Measurements from ENCODE around the gene KRTAP10-1. TPM values are rescaled to one million over a fixed set of nuclear protein-coding genes. Genes with fewer than 3 reads are reported as not detected.

KRTAP10-1 gene
- total RNA-seq, 2 donors from 2014 or later: not detected

GRCh38 chr21:44499631-44500030 lies 40.4 kb downstream of the KRTAP10-1 start:
- Mint-ChIP-seq H3K4me3 (no peak overlapping the region), H3K27ac (no peak overlapping the region), H3K4me1 (ENCODE audit: low read depth) (no peaks in the 10 kb centered on the region), H3K36me3 (ENCODE audit: insufficient read depth in 2 of 2) (no peaks in the 10 kb centered on the region), H3K9me3 (no peaks in the 10 kb centered on the region), H3K27me3 (ENCODE audit: low read depth) (no peaks in the 10 kb centered on the region)
- DNase-seq (no peak), ATAC-seq (replicated peaks in 1 of 2) (no peak)

- Mint-ChIP-seq H3K4me1 (ENCODE audit: low read depth) (no peaks in the 10 kb centered on the region), H3K27ac (no peak overlapping the region), H3K27me3 (ENCODE audit: low read depth) (no peaks in the 10 kb centered on the region), H3K4me3 (no peak overlapping the region), H3K36me3 (ENCODE audit: insufficient read depth in 2 of 2) (no peaks in the 10 kb centered on the region), H3K9me3 (no peaks in the 10 kb centered on the region)
- ATAC-seq (replicated peaks in 1 of 2) (no peak), DNase-seq (no peak)
These were observed 40.8 kb downstream of the KRTAP10-1 start for GRCh38 chr21:44499211-44499560.

GRCh38 chr21:44498280-44499210 lies 41.5 kb downstream of the KRTAP10-1 start:
- DNase-seq: no peak
- Mint-ChIP-seq H3K27me3 (ENCODE audit: low read depth) (no peaks in the 10 kb centered on the region), H3K4me3 (no peak overlapping the region), H3K27ac (no peak overlapping the region), H3K9me3 (no peaks in the 10 kb centered on the region), H3K36me3 (ENCODE audit: insufficient read depth in 2 of 2) (no peaks in the 10 kb centered on the region), H3K4me1 (ENCODE audit: low read depth) (no peaks in the 10 kb centered on the region)
- ATAC-seq (replicated peaks in 1 of 2): no peak

GRCh38 chr21:44497703-44498126 lies 42.3 kb downstream of the KRTAP10-1 start:
- Mint-ChIP-seq H3K36me3 (ENCODE audit: insufficient read depth in 2 of 2) (peaks cover 5 to 7% of the 10 kb centered on the region in 2 donors), H3K27me3 (ENCODE audit: low read depth) (peaks cover 6% of the 10 kb centered on the region), H3K4me1 (ENCODE audit: low read depth) (no peaks in the 10 kb centered on the region), H3K27ac (no peak overlapping the region), H3K9me3 (peaks cover 6% of the 10 kb centered on the region in 2 donors), H3K4me3 (no peak overlapping the region)
- no peak for ATAC-seq (replicated peaks in 1 of 2)
- no peak for DNase-seq

- Mint-ChIP-seq H3K4me3 (no peak overlapping the region), H3K27me3 (ENCODE audit: low read depth) (peaks cover 6% of the 10 kb centered on the region), H3K4me1 (ENCODE audit: low read depth) (no peaks in the 10 kb centered on the region), H3K27ac (no peak overlapping the region), H3K36me3 (ENCODE audit: insufficient read depth in 2 of 2) (peaks cover 7 to 10% of the 10 kb centered on the region in 2 donors), H3K9me3 (peaks cover 10% of the 10 kb centered on the region in 2 donors)
- ATAC-seq (replicated peaks in 1 of 2): no peak
- no peak for DNase-seq
These were observed 43.1 kb downstream of the KRTAP10-1 start for GRCh38 chr21:44496564-44497550.

- DNase-seq: no peak
- Mint-ChIP-seq H3K9me3 (peaks cover 10% of the 10 kb centered on the region in 2 donors), H3K27ac (no peak overlapping the region)
These were observed 44.1 kb downstream of the KRTAP10-1 start for GRCh38 chr21:44495611-44496563.

GRCh38 chr21:44494956-44495355 lies 45.0 kb downstream of the KRTAP10-1 start:
- DNase-seq (no peak), ATAC-seq (replicated peaks in 1 of 2) (no peak)
- H3K4me3 Mint-ChIP-seq: no peak overlapping the region
- H3K36me3 Mint-ChIP-seq (ENCODE audit: insufficient read depth in 2 of 2): peaks cover 7 to 13% of the 10 kb centered on the region in 2 donors
- H3K27ac Mint-ChIP-seq: no peak overlapping the region
- H3K4me1 Mint-ChIP-seq (ENCODE audit: low read depth): no peaks in the 10 kb centered on the region
- H3K9me3 Mint-ChIP-seq: peaks cover 10% of the 10 kb centered on the region in 2 donors
- H3K27me3 Mint-ChIP-seq (ENCODE audit: low read depth): peaks cover 6% of the 10 kb centered on the region

More at GRCh38 chr21:44495611-44496563, 44.1 kb downstream of the KRTAP10-1 start:
- Mint-ChIP-seq H3K4me1 (ENCODE audit: low read depth) (no peaks in the 10 kb centered on the region), H3K4me3 (no peak overlapping the region), H3K27me3 (ENCODE audit: low read depth) (peaks cover 6% of the 10 kb centered on the region), H3K36me3 (ENCODE audit: insufficient read depth in 2 of 2) (peaks cover 7 to 13% of the 10 kb centered on the region in 2 donors)
- ATAC-seq (replicated peaks in 1 of 2): no peak

- no peak for DNase-seq
- Mint-ChIP-seq H3K27ac (no peak overlapping the region), H3K9me3 (peaks cover 10% of the 10 kb centered on the region in 2 donors), H3K4me1 (ENCODE audit: low read depth) (no peaks in the 10 kb centered on the region), H3K36me3 (ENCODE audit: insufficient read depth in 2 of 2) (peaks cover 7 to 13% of the 10 kb centered on the region in 2 donors), H3K27me3 (ENCODE audit: low read depth) (peaks cover 6% of the 10 kb centered on the region), H3K4me3 (no peak overlapping the region)
- ATAC-seq (replicated peaks in 1 of 2): no peak
These were observed 45.6 kb downstream of the KRTAP10-1 start for GRCh38 chr21:44494418-44494817.

- no peak overlapping the region for H3K27ac Mint-ChIP-seq
- ATAC-seq (replicated peaks in 1 of 2): no peak
These were observed 47.2 kb downstream of the KRTAP10-1 start for GRCh38 chr21:44492567-44493385.

GRCh38 chr21:44490816-44491215 lies 49.2 kb downstream of the KRTAP10-1 start:
- Mint-ChIP-seq H3K4me3 (no peak overlapping the region), H3K4me1 (ENCODE audit: low read depth) (peaks cover 4% of the 10 kb centered on the region), H3K36me3 (ENCODE audit: insufficient read depth in 2 of 2) (peaks cover 7 to 13% of the 10 kb centered on the region in 2 donors), H3K27me3 (ENCODE audit: low read depth) (peaks cover 6% of the 10 kb centered on the region), H3K9me3 (peaks cover 10% of the 10 kb centered on the region in 2 donors), H3K27ac (no peak overlapping the region)
- ATAC-seq (replicated peaks in 1 of 2) (no peak), DNase-seq (no peak)

More at GRCh38 chr21:44492567-44493385, 47.2 kb downstream of the KRTAP10-1 start:
- DNase-seq: no peak
- H3K4me1 Mint-ChIP-seq (ENCODE audit: low read depth): no peaks in the 10 kb centered on the region
- H3K9me3 Mint-ChIP-seq: peaks cover 10% of the 10 kb centered on the region in 2 donors
- no peak overlapping the region for H3K4me3 Mint-ChIP-seq
- peaks cover 7 to 13% of the 10 kb centered on the region in 2 donors for H3K36me3 Mint-ChIP-seq (ENCODE audit: insufficient read depth in 2 of 2)
- peaks cover 6% of the 10 kb centered on the region for H3K27me3 Mint-ChIP-seq (ENCODE audit: low read depth)

GRCh38 chr21:44490405-44490804 lies 49.6 kb downstream of the KRTAP10-1 start:
- peaks cover 6% of the 10 kb centered on the region for H3K27me3 Mint-ChIP-seq (ENCODE audit: low read depth)

More at GRCh38 chr21:44490405-44490804, 49.6 kb downstream of the KRTAP10-1 start:
- H3K36me3 Mint-ChIP-seq (ENCODE audit: insufficient read depth in 2 of 2): peaks cover 7 to 13% of the 10 kb centered on the region in 2 donors
- ATAC-seq (replicated peaks in 1 of 2): no peak
- H3K9me3 Mint-ChIP-seq: peaks cover 10% of the 10 kb centered on the region in 2 donors
- DNase-seq: no peak
- no peak overlapping the region for H3K4me3 Mint-ChIP-seq
- H3K27ac Mint-ChIP-seq: no peak overlapping the region
- peaks cover 4% of the 10 kb centered on the region for H3K4me1 Mint-ChIP-seq (ENCODE audit: low read depth)
